IMR-90 (cell line): ENCODE results near the gene SYTL4. TPM values are rescaled to one million over a fixed set of nuclear protein-coding genes. Genes with fewer than 3 reads are reported as not detected.

Experiments used
- ATAC-seq: fragments of 200-7000 bp; cut with Tn5 transposase; 2 replicates; pipeline ENCODE4 v1.9.1; 2020; ENCODE audit warnings: low read depth, mild to moderate bottlenecking, moderate library complexity
- BruUV-seq: library from RNA; stranded (reverse); fragments of 400-500 nt; replicated peaks from 2 replicates; lab custom pipeline; 2021; lab: Mats Ljungman, UMichigan
- CTCF ChIA-PET: fragments of 300-600 bp; formaldehyde crosslinking; extraction: SDS; loops from one replicate; lab custom pipeline; 2021; ENCODE audit warnings: antibody characterized with exemption; lab: Yijun Ruan, JAX
- POLR2A ChIA-PET: fragments of 300-600 bp; sonication (Branson Sonifier 250); formaldehyde crosslinking; loops from one replicate; lab custom pipeline; 2022; ENCODE audit warnings: antibody characterized with exemption; ENCODE audit not compliant: unreplicated experiment; lab: Charles Lee
- DNase-seq: peaks from one replicate; pipeline ENCODE4 v3.0.0; 2013
- H2AFZ ChIP-seq: replicated peaks from 2 replicates; pipeline ENCODE3; 2013; ENCODE audit warnings: low read length, mild to moderate bottlenecking; ENCODE audit not compliant: poor library complexity
- H2AK5ac ChIP-seq: 2 replicates; pipeline ENCODE4 v1.6.1; 2013; ENCODE audit warnings: low read depth, low read length, inconsistent platforms
- H2AK9ac ChIP-seq: replicated peaks from 2 replicates; pipeline ENCODE3; 2013; ENCODE audit warnings: mild to moderate bottlenecking, low read depth, low read length, moderate library complexity; ENCODE audit not compliant: poor library complexity
- H2BK120ac ChIP-seq: 2 replicates; pipeline ENCODE4 v1.6.1; 2013; ENCODE audit warnings: low read depth, low read length, inconsistent platforms
- H2BK15ac ChIP-seq: 3 replicates; pipeline ENCODE4 v1.6.1; 2013; ENCODE audit warnings: low read depth, low read length, inconsistent platforms
- H2BK20ac ChIP-seq: 2 replicates; pipeline ENCODE4 v1.6.1; 2013; ENCODE audit warnings: low read depth, mild to moderate bottlenecking, inconsistent platforms, low read length, moderate library complexity
- H2BK5ac ChIP-seq: 2 replicates; pipeline ENCODE4 v1.6.1; 2013; ENCODE audit warnings: mild to moderate bottlenecking, low read depth, low read length, inconsistent platforms; ENCODE audit not compliant: poor library complexity, severe bottlenecking
- H3K14ac ChIP-seq: replicated peaks from 2 replicates; pipeline ENCODE4 v1.6.1; 2013; ENCODE audit warnings: low read depth, low read length, inconsistent platforms
- H3K18ac ChIP-seq: 2 replicates; pipeline ENCODE4 v1.6.1; 2013; ENCODE audit warnings: low read depth, low read length, control low read depth
- H3K23ac ChIP-seq: 2 replicates; pipeline ENCODE4 v1.6.1; 2013; ENCODE audit warnings: low read depth, low read length, inconsistent platforms
- H3K27ac ChIP-seq: 2 replicates; pipeline ENCODE4 v1.5.1; 2013; ENCODE audit warnings: mild to moderate bottlenecking, control low read depth, low read length; ENCODE audit not compliant: insufficient read depth
- H3K27me3 ChIP-seq: 2 replicates; pipeline ENCODE4 v1.6.1; 2013; ENCODE audit warnings: low read length; ENCODE audit not compliant: control insufficient read depth, insufficient read depth
- H3K36me3 ChIP-seq: 2 replicates; pipeline ENCODE4 v1.6.1; 2013; ENCODE audit warnings: low read length, mixed read lengths; ENCODE audit not compliant: control insufficient read depth, insufficient read depth
- H3K4ac ChIP-seq: 2 replicates; pipeline ENCODE4 v1.6.1; 2013; ENCODE audit warnings: low read depth, low read length, inconsistent platforms
- H3K4me1 ChIP-seq: 2 replicates; pipeline ENCODE4 v1.6.1; 2013; ENCODE audit warnings: low read length, mixed read lengths; ENCODE audit not compliant: control insufficient read depth, insufficient read depth
- H3K4me2 ChIP-seq: 2 replicates; pipeline ENCODE4 v1.6.1; 2013; ENCODE audit warnings: low read depth, mild to moderate bottlenecking, control low read depth, low read length, moderate library complexity
- H3K4me3 ChIP-seq: 2 replicates; pipeline ENCODE4 v1.5.1; 2013; ENCODE audit warnings: low read depth, mild to moderate bottlenecking, control low read depth, low read length, moderate library complexity; ENCODE audit not compliant: insufficient read depth
- H3K56ac ChIP-seq: 2 replicates; pipeline ENCODE4 v1.6.1; 2013; ENCODE audit warnings: low read length, inconsistent platforms; ENCODE audit not compliant: insufficient read depth; ENCODE audit errors: extremely low read depth
- H3K79me1 ChIP-seq, 2 experiments: 2 replicates each; pipeline ENCODE4 v1.6.1; 2013; ENCODE audit warnings: low read length in 2 of 2, inconsistent platforms in 1 of 2, low read depth in 1 of 2
- H3K9ac ChIP-seq: 2 replicates; pipeline ENCODE4 v1.6.1; 2013; ENCODE audit warnings: low read depth, low read length, control low read depth
- H3K9me1 ChIP-seq: 2 replicates; pipeline ENCODE4 v1.6.1; 2013; ENCODE audit warnings: low read length, inconsistent platforms; ENCODE audit not compliant: insufficient read depth
- H3K9me3 ChIP-seq: 2 replicates; pipeline ENCODE4 v1.6.1; 2013; ENCODE audit warnings: low read length; ENCODE audit not compliant: control insufficient read depth, insufficient read depth
- H4K20me1 ChIP-seq: 2 replicates; pipeline ENCODE4 v1.6.1; 2013; ENCODE audit warnings: low read length, inconsistent platforms; ENCODE audit not compliant: insufficient read depth
- H4K5ac ChIP-seq: 2 replicates; pipeline ENCODE4 v1.6.1; 2013; ENCODE audit warnings: mild to moderate bottlenecking, low read depth, low read length, control low read depth
- H4K8ac ChIP-seq, 2 experiments: 2 replicates each; pipeline ENCODE4 v1.6.1; 2013; ENCODE audit warnings: low read depth in 2 of 2, low read length in 2 of 2, control low read depth in 1 of 2, inconsistent platforms in 1 of 2
- H4K91ac ChIP-seq: 2 replicates; pipeline ENCODE4 v1.6.1; 2013; ENCODE audit warnings: low read depth, low read length, inconsistent platforms; ENCODE audit not compliant: insufficient read depth
- BHLHE40 ChIP-seq: fragments of 150-350 bp; IDR thresholded peaks from 2 replicates; pipeline ENCODE4 v1.6.1; 2016; ENCODE audit warnings: mild to moderate bottlenecking, low read depth, low read length
- CEBPB ChIP-seq: IDR thresholded peaks from 2 replicates; pipeline ENCODE4 v1.6.1; 2012; ENCODE audit warnings: low read depth, low read length, improper control_type of control experiment
- CHD1 ChIP-seq: IDR thresholded peaks from 2 replicates; pipeline ENCODE4 v1.6.1; 2012; ENCODE audit warnings: low read depth, low read length, improper control_type of control experiment
- MAFK ChIP-seq: IDR thresholded peaks from 2 replicates; pipeline ENCODE4 v1.6.1; 2012; ENCODE audit warnings: low read depth, low read length, improper control_type of control experiment
- NFE2L2 ChIP-seq: fragments of 150-350 bp; IDR thresholded peaks from 2 replicates; pipeline ENCODE4 v1.6.1; 2016; ENCODE audit warnings: low read depth, mild to moderate bottlenecking, low read length
- RCOR1 ChIP-seq: IDR thresholded peaks from 2 replicates; pipeline ENCODE4 v1.6.1; 2012; ENCODE audit warnings: mild to moderate bottlenecking, low read length, improper control_type of control experiment; ENCODE audit not compliant: insufficient replicate concordance
- WGBS, 2 experiments: methylation state at CpG; one replicate each; pipeline versions ENCODE4 v1.1.5 to v1.1.7; 2013; ENCODE audit warnings: missing lambda C conversion rate in 2 of 2; ENCODE audit not compliant: insufficient read length in 1 of 2; ENCODE audit errors: extremely low coverage in 2 of 2; 5-methylcytosine and 5-hydroxymethylcytosine counted together
- dilution Hi-C: fragments of 300-500 bp; cut with HindIII; formaldehyde crosslinking; loops from one replicate; pipeline ENCODE4 v1.14.3; 2018; ENCODE audit warnings: low sequenced_read_pairs; ENCODE audit not compliant: unreplicated experiment
- in situ Hi-C: fragments of 300-500 bp; cut with MboI; formaldehyde crosslinking; loops from 3 replicates; pipeline ENCODE4 v1.14.3; 2019; ENCODE audit warnings: low sequenced_read_pairs, inconsistent platforms, mixed read lengths
- intact Hi-C: fragments of 100-400 bp; cut with micrococcal nuclease; formaldehyde crosslinking; loops from 2 replicates; pipeline ENCODE4 v1.10.0; 2022
- polyA plus RNA-seq, 3 experiments: library from polyadenylated mRNA; depleted of rRNA; stranded (reverse); fragments of >200 nt; gene quantifications; 2 replicates each; pipeline ENCODE4 v1.2.3, GENCODE V29; 2012; ENCODE audit warnings: low replicate concordance in 1 of 3
- total RNA-seq: library from RNA; depleted of rRNA; stranded (reverse); fragments of >200 nt; gene quantifications from 2 replicates; pipeline ENCODE4 v1.2.3, GENCODE V29; 2012
- TF ChIP-seq, protein P1 (sequence below): conservative IDR thresholded peaks from 2 replicates; pipeline ENCODE4 v1.5.1; 2012; ENCODE audit warnings: mild to moderate bottlenecking, low read depth, low read length, improper control_type of control experiment
- TF ChIP-seq, protein P2 (sequence below): fragments of 150-350 bp; IDR thresholded peaks from 2 replicates; pipeline ENCODE4 v1.6.1; 2017; ENCODE audit warnings: mild to moderate bottlenecking, antibody characterized with exemption, low read length, low read depth

Gene SYTL4
- total and polyA plus RNA-seq, 2 of the 4 experiments (the other 2 are of a cell fraction): 2.3 to 2.4 TPM

DNA sequence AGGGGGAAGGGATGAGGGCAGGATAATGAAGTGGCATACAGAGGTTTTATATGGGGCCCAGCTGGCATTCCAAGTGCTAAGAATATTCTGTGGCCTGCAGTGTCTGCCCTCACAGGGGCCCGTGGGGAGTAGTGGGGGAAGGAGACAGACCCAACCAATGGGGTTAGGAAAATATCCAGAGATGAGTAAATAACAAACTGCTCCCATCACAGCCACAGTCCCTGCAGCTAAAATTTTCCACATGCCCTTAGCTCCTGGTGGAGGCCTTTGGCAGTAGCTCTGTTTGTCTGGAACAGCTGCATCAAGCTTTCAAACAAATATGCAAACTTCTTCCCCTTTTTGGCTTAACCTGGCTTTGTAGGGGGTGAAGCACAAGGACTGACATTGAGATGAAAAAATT lies 84.8 kb downstream of the SYTL4 start:
- H3K14ac ChIP-seq: 0 out of 2 replicates have a peak overlapping the region, but pooled peaks have one; percentile 21
- no peak for DNase-seq
- no peaks in the 10 kb centered on the region for H3K36me3 ChIP-seq
- H2BK5ac ChIP-seq: peak overlapping the region; percentile 93
- H3K9ac ChIP-seq: no peak overlapping the region
- H3K27ac ChIP-seq: peak overlapping the region; percentile 96; the same call in 1 of the 2 replicates
- no peak overlapping the region for H2AFZ ChIP-seq
- H2BK20ac ChIP-seq: no peak overlapping the region; the same call in 1 of the 2 replicates
- H3K4me2 ChIP-seq: peak overlapping the region; percentile 27
- in situ Hi-C loops: no loop called here
- H3K4me1 ChIP-seq: peaks cover 24% of the 10 kb centered on the region
- WGBS, 2 experiments: no CpG with 5 or more reads among the region's 1 CpG
- no peak overlapping the region for H4K5ac ChIP-seq
- H2BK15ac ChIP-seq: no peak overlapping the region
- ATAC-seq: no peak
- peak overlapping the region; percentile 30; the same call in 1 of the 2 replicates for H3K18ac ChIP-seq
- no peak overlapping the region for H4K91ac ChIP-seq
- CTCF ChIA-PET: interaction anchor here (2.0 kb wide), 1 partner anchor 10 kb away, joined by 6 read pairs; the partner anchor contains the start of gene TSPAN6
- dilution Hi-C loops: no loop called here
- H3K27me3 ChIP-seq: no peaks in the 10 kb centered on the region
- H3K4ac ChIP-seq: no peak overlapping the region; the same call in 1 of the 2 replicates
- no peak for TF ChIP-seq RCOR1
- no peak for TF ChIP-seq NFE2L2
- TF ChIP-seq CHD1: no peak
- no peak for TF ChIP-seq BHLHE40
- TF ChIP-seq, protein P1, sequence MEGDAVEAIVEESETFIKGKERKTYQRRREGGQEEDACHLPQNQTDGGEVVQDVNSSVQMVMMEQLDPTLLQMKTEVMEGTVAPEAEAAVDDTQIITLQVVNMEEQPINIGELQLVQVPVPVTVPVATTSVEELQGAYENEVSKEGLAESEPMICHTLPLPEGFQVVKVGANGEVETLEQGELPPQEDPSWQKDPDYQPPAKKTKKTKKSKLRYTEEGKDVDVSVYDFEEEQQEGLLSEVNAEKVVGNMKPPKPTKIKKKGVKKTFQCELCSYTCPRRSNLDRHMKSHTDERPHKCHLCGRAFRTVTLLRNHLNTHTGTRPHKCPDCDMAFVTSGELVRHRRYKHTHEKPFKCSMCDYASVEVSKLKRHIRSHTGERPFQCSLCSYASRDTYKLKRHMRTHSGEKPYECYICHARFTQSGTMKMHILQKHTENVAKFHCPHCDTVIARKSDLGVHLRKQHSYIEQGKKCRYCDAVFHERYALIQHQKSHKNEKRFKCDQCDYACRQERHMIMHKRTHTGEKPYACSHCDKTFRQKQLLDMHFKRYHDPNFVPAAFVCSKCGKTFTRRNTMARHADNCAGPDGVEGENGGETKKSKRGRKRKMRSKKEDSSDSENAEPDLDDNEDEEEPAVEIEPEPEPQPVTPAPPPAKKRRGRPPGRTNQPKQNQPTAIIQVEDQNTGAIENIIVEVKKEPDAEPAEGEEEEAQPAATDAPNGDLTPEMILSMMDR: no peak
- TF ChIP-seq MAFK: no peak
- no peak for TF ChIP-seq CEBPB
- TF ChIP-seq, protein P2, sequence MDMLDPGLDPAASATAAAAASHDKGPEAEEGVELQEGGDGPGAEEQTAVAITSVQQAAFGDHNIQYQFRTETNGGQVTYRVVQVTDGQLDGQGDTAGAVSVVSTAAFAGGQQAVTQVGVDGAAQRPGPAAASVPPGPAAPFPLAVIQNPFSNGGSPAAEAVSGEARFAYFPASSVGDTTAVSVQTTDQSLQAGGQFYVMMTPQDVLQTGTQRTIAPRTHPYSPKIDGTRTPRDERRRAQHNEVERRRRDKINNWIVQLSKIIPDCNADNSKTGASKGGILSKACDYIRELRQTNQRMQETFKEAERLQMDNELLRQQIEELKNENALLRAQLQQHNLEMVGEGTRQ: no peak
- intact Hi-C loops: no loop called here
- no peak overlapping the region for H2AK5ac ChIP-seq
- no peaks in the 10 kb centered on the region for H4K20me1 ChIP-seq
- POLR2A ChIA-PET: interaction anchor here (0.6 kb wide), 1 partner anchor 32 kb away, joined by 3 read pairs; no protein-coding TSS in a partner anchor
- no TSS peak for BruUV-seq
- H3K9me1 ChIP-seq: peaks cover 8% of the 10 kb centered on the region
- no peaks in the 10 kb centered on the region for H3K9me3 ChIP-seq
- 0 out of 4 replicates have a peak overlapping the region, but pooled peaks of 1 of the 2 experiments have one; percentile 26 for H4K8ac ChIP-seq
- no peak overlapping the region for H2BK120ac ChIP-seq
- peak overlapping the region; percentile 33 for H2AK9ac ChIP-seq
- H3K56ac ChIP-seq: no peak overlapping the region
- H3K79me1 ChIP-seq: peaks cover 0 to 11% of the 10 kb centered on the region in 2 experiments; a peak in 2 of 4 replicates
- H3K23ac ChIP-seq: no peak overlapping the region
- no peak overlapping the region for H3K4me3 ChIP-seq
